Left ventricle myocardium inferior (tissue), 1 donor: ENCODE measurements around the gene USP9X. TPM values are rescaled to one million over a fixed set of nuclear protein-coding genes. Genes with fewer than 3 reads are reported as not detected.
"Not testable (repeated sequence)": the region's sequence is repeated elsewhere in the genome, so short reads cannot be mapped to it uniquely, and the experiment has no call there.

Experiments
- DNase-seq: peaks from one replicate; pipeline ENCODE4 v3.0.0-alpha.2; 2020
- H3K27ac ChIP-seq: fragments of 200-600 bp; replicated peaks from 2 replicates; pipeline ENCODE4 v1.8.0; 2021
- H3K27me3 ChIP-seq: fragments of 200-600 bp; 2 replicates; pipeline ENCODE4 v1.8.0; 2021; ENCODE audit warnings: low read depth
- H3K36me3 ChIP-seq: fragments of 200-600 bp; 2 replicates; pipeline ENCODE4 v1.8.0; 2021
- H3K4me1 ChIP-seq: fragments of 200-600 bp; 2 replicates; pipeline ENCODE4 v1.8.0; 2021
- H3K4me3 ChIP-seq: fragments of 200-600 bp; 2 replicates; pipeline ENCODE4 v1.8.0; 2021; ENCODE audit warnings: mild to moderate bottlenecking, moderate library complexity
- H3K9me3 ChIP-seq: fragments of 200-600 bp; replicated peaks from 2 replicates; pipeline ENCODE4 v1.8.0; 2021
- CTCF ChIP-seq: fragments of 200-600 bp; IDR thresholded peaks from 2 replicates; pipeline ENCODE4 v1.8.0; 2021; ENCODE audit warnings: antibody characterized with exemption, mild to moderate bottlenecking, borderline replicate concordance
- intact Hi-C: fragments of 100-400 bp; cut with micrococcal nuclease; formaldehyde crosslinking; loops from one replicate; pipeline ENCODE4 v1.11.0; 2022
- total RNA-seq: library from RNA; stranded (reverse); fragmentation: NEBNext Ultra II Directional; extraction: Animal tissue kit (Norgen Biotek cat#: 25700); gene quantifications from one replicate; pipeline ENCODE4 v1.2.1, GENCODE V29; 2021
- donor health status: DM: no; HTN: yes; CAD: no; lungs with severe emphysema.

USP9X gene
- total RNA-seq, 1 donor from 2014 or later = 50.9 TPM

GRCh38 chrX:41096339-41096955 is 11.2 kb downstream of the USP9X start:
- no peak for TF ChIP-seq CTCF
- intact Hi-C loops = no loop called here
- H3K9me3 ChIP-seq = no peaks in the 10 kb centered on the region
- peak overlapping the region; percentile 8 for H3K27ac ChIP-seq
- H3K36me3 ChIP-seq = no peaks in the 10 kb centered on the region
- DNase-seq = no peak
- peaks cover 71% of the 10 kb centered on the region for H3K4me1 ChIP-seq
- no peaks in the 10 kb centered on the region for H3K27me3 ChIP-seq
- no peak overlapping the region for H3K4me3 ChIP-seq

- no peak overlapping the region for H3K4me3 ChIP-seq
- H3K36me3 ChIP-seq = no peaks in the 10 kb centered on the region
- H3K4me1 ChIP-seq = peaks cover 67% of the 10 kb centered on the region
- no peak overlapping the region for H3K27ac ChIP-seq
- no peak for TF ChIP-seq CTCF
- DNase-seq = no peak
- H3K9me3 ChIP-seq = no peaks in the 10 kb centered on the region
- intact Hi-C loops = no loop called here
- H3K27me3 ChIP-seq = no peaks in the 10 kb centered on the region
Observed at GRCh38 chrX:41097326-41097725, 12.1 kb downstream of the USP9X start.

- no peak overlapping the region for H3K4me3 ChIP-seq
- H3K9me3 ChIP-seq = no peaks in the 10 kb centered on the region
- DNase-seq = no peak
- no peak overlapping the region for H3K27ac ChIP-seq
- intact Hi-C loops = no loop called here
- H3K4me1 ChIP-seq = peaks cover 57% of the 10 kb centered on the region
- no peaks in the 10 kb centered on the region for H3K36me3 ChIP-seq
- TF ChIP-seq CTCF = no peak
- no peaks in the 10 kb centered on the region for H3K27me3 ChIP-seq
Observed at GRCh38 chrX:41100200-41100599, 15.0 kb downstream of the USP9X start.

GRCh38 chrX:41100819-41101218 is 15.6 kb downstream of the USP9X start:
- H3K36me3 ChIP-seq = no peaks in the 10 kb centered on the region
- H3K4me3 ChIP-seq = no peak overlapping the region
- H3K27ac ChIP-seq = no peak overlapping the region
- intact Hi-C loops = no loop called here
- no peak for TF ChIP-seq CTCF
- no peaks in the 10 kb centered on the region for H3K27me3 ChIP-seq
- no peaks in the 10 kb centered on the region for H3K9me3 ChIP-seq
- peaks cover 55% of the 10 kb centered on the region for H3K4me1 ChIP-seq
- DNase-seq = no peak

- no peak for DNase-seq
- TF ChIP-seq CTCF = no peak
- intact Hi-C loops = no loop called here
- H3K27me3 ChIP-seq = no peaks in the 10 kb centered on the region
- H3K9me3 ChIP-seq = no peaks in the 10 kb centered on the region
- no peaks in the 10 kb centered on the region for H3K36me3 ChIP-seq
- peaks cover 51% of the 10 kb centered on the region for H3K4me1 ChIP-seq
- H3K4me3 ChIP-seq = no peak overlapping the region
- no peak overlapping the region for H3K27ac ChIP-seq
Observed at GRCh38 chrX:41105005-41105404, 19.8 kb downstream of the USP9X start.

GRCh38 chrX:41106257-41106656 is 21.0 kb downstream of the USP9X start:
- H3K36me3 ChIP-seq, H3K9me3 ChIP-seq, DNase-seq, H3K4me3 ChIP-seq, intact Hi-C loops, H3K27ac ChIP-seq, H3K27me3 ChIP-seq: not testable (repeated sequence)
- peaks cover 56% of the 10 kb centered on the region for H3K4me1 ChIP-seq
